IMR-90 (cell line): ENCODE results near the gene TXNL4A. TPM values are rescaled to one million over a fixed set of nuclear protein-coding genes. Genes with fewer than 3 reads are reported as not detected.

Source experiments
- ATAC-seq: fragments of 200-7000 bp; cut with Tn5 transposase; 2 replicates; pipeline ENCODE4 v1.9.1; 2020; ENCODE audit warnings: low read depth, mild to moderate bottlenecking, moderate library complexity
- BruUV-seq: library from RNA; stranded (reverse); fragments of 400-500 nt; replicated peaks from 2 replicates; lab custom pipeline; 2021; lab: Mats Ljungman, UMichigan
- CTCF ChIA-PET: fragments of 300-600 bp; formaldehyde crosslinking; extraction: SDS; loops from one replicate; lab custom pipeline; 2021; ENCODE audit warnings: antibody characterized with exemption; lab: Yijun Ruan, JAX
- POLR2A ChIA-PET: fragments of 300-600 bp; sonication (Branson Sonifier 250); formaldehyde crosslinking; loops from one replicate; lab custom pipeline; 2022; ENCODE audit warnings: antibody characterized with exemption; ENCODE audit not compliant: unreplicated experiment; lab: Charles Lee
- DNase-seq: peaks from one replicate; pipeline ENCODE4 v3.0.0; 2013
- H2AFZ ChIP-seq: replicated peaks from 2 replicates; pipeline ENCODE3; 2013; ENCODE audit warnings: low read length, mild to moderate bottlenecking; ENCODE audit not compliant: poor library complexity
- H2AK5ac ChIP-seq: 2 replicates; pipeline ENCODE4 v1.6.1; 2013; ENCODE audit warnings: low read depth, low read length, inconsistent platforms
- H2AK9ac ChIP-seq: replicated peaks from 2 replicates; pipeline ENCODE3; 2013; ENCODE audit warnings: mild to moderate bottlenecking, low read depth, low read length, moderate library complexity; ENCODE audit not compliant: poor library complexity
- H2BK120ac ChIP-seq: 2 replicates; pipeline ENCODE4 v1.6.1; 2013; ENCODE audit warnings: low read depth, low read length, inconsistent platforms
- H2BK15ac ChIP-seq: 3 replicates; pipeline ENCODE4 v1.6.1; 2013; ENCODE audit warnings: low read depth, low read length, inconsistent platforms
- H2BK20ac ChIP-seq: 2 replicates; pipeline ENCODE4 v1.6.1; 2013; ENCODE audit warnings: low read depth, mild to moderate bottlenecking, inconsistent platforms, low read length, moderate library complexity
- H2BK5ac ChIP-seq: 2 replicates; pipeline ENCODE4 v1.6.1; 2013; ENCODE audit warnings: mild to moderate bottlenecking, low read depth, low read length, inconsistent platforms; ENCODE audit not compliant: poor library complexity, severe bottlenecking
- H3K14ac ChIP-seq: replicated peaks from 2 replicates; pipeline ENCODE4 v1.6.1; 2013; ENCODE audit warnings: low read depth, low read length, inconsistent platforms
- H3K18ac ChIP-seq: 2 replicates; pipeline ENCODE4 v1.6.1; 2013; ENCODE audit warnings: low read depth, low read length, control low read depth
- H3K23ac ChIP-seq: 2 replicates; pipeline ENCODE4 v1.6.1; 2013; ENCODE audit warnings: low read depth, low read length, inconsistent platforms
- H3K27ac ChIP-seq: 2 replicates; pipeline ENCODE4 v1.5.1; 2013; ENCODE audit warnings: mild to moderate bottlenecking, control low read depth, low read length; ENCODE audit not compliant: insufficient read depth
- H3K27me3 ChIP-seq: 2 replicates; pipeline ENCODE4 v1.6.1; 2013; ENCODE audit warnings: low read length; ENCODE audit not compliant: control insufficient read depth, insufficient read depth
- H3K36me3 ChIP-seq: 2 replicates; pipeline ENCODE4 v1.6.1; 2013; ENCODE audit warnings: low read length, mixed read lengths; ENCODE audit not compliant: control insufficient read depth, insufficient read depth
- H3K4ac ChIP-seq: 2 replicates; pipeline ENCODE4 v1.6.1; 2013; ENCODE audit warnings: low read depth, low read length, inconsistent platforms
- H3K4me1 ChIP-seq: 2 replicates; pipeline ENCODE4 v1.6.1; 2013; ENCODE audit warnings: low read length, mixed read lengths; ENCODE audit not compliant: control insufficient read depth, insufficient read depth
- H3K4me2 ChIP-seq: 2 replicates; pipeline ENCODE4 v1.6.1; 2013; ENCODE audit warnings: low read depth, mild to moderate bottlenecking, control low read depth, low read length, moderate library complexity
- H3K4me3 ChIP-seq: 2 replicates; pipeline ENCODE4 v1.5.1; 2013; ENCODE audit warnings: low read depth, mild to moderate bottlenecking, control low read depth, low read length, moderate library complexity; ENCODE audit not compliant: insufficient read depth
- H3K56ac ChIP-seq: 2 replicates; pipeline ENCODE4 v1.6.1; 2013; ENCODE audit warnings: low read length, inconsistent platforms; ENCODE audit not compliant: insufficient read depth; ENCODE audit errors: extremely low read depth
- H3K79me1 ChIP-seq, 2 experiments: 2 replicates each; pipeline ENCODE4 v1.6.1; 2013; ENCODE audit warnings: low read length in 2 of 2, inconsistent platforms in 1 of 2, low read depth in 1 of 2
- H3K9ac ChIP-seq: 2 replicates; pipeline ENCODE4 v1.6.1; 2013; ENCODE audit warnings: low read depth, low read length, control low read depth
- H3K9me1 ChIP-seq: 2 replicates; pipeline ENCODE4 v1.6.1; 2013; ENCODE audit warnings: low read length, inconsistent platforms; ENCODE audit not compliant: insufficient read depth
- H3K9me3 ChIP-seq: 2 replicates; pipeline ENCODE4 v1.6.1; 2013; ENCODE audit warnings: low read length; ENCODE audit not compliant: control insufficient read depth, insufficient read depth
- H4K20me1 ChIP-seq: 2 replicates; pipeline ENCODE4 v1.6.1; 2013; ENCODE audit warnings: low read length, inconsistent platforms; ENCODE audit not compliant: insufficient read depth
- H4K5ac ChIP-seq: 2 replicates; pipeline ENCODE4 v1.6.1; 2013; ENCODE audit warnings: mild to moderate bottlenecking, low read depth, low read length, control low read depth
- H4K8ac ChIP-seq, 2 experiments: 2 replicates each; pipeline ENCODE4 v1.6.1; 2013; ENCODE audit warnings: low read depth in 2 of 2, low read length in 2 of 2, control low read depth in 1 of 2, inconsistent platforms in 1 of 2
- H4K91ac ChIP-seq: 2 replicates; pipeline ENCODE4 v1.6.1; 2013; ENCODE audit warnings: low read depth, low read length, inconsistent platforms; ENCODE audit not compliant: insufficient read depth
- CTCF ChIP-seq: conservative IDR thresholded peaks from 2 replicates; pipeline ENCODE4 v1.5.1; 2012; ENCODE audit warnings: mild to moderate bottlenecking, low read depth, low read length, improper control_type of control experiment
- MAFK ChIP-seq: IDR thresholded peaks from 2 replicates; pipeline ENCODE4 v1.6.1; 2012; ENCODE audit warnings: low read depth, low read length, improper control_type of control experiment
- MXI1 ChIP-seq: IDR thresholded peaks from 2 replicates; pipeline ENCODE4 v1.6.1; 2012; ENCODE audit warnings: low read depth, mild to moderate bottlenecking, low read length, moderate library complexity, borderline replicate concordance
- NFE2L2 ChIP-seq: fragments of 150-350 bp; IDR thresholded peaks from 2 replicates; pipeline ENCODE4 v1.6.1; 2016; ENCODE audit warnings: low read depth, mild to moderate bottlenecking, low read length
- RCOR1 ChIP-seq: IDR thresholded peaks from 2 replicates; pipeline ENCODE4 v1.6.1; 2012; ENCODE audit warnings: mild to moderate bottlenecking, low read length, improper control_type of control experiment; ENCODE audit not compliant: insufficient replicate concordance
- RFX5 ChIP-seq: IDR thresholded peaks from 2 replicates; pipeline ENCODE4 v1.8.0; 2012; ENCODE audit warnings: low read depth, mild to moderate bottlenecking, low read length, moderate library complexity
- WGBS, 2 experiments: methylation state at CpG; one replicate each; pipeline versions ENCODE4 v1.1.5 to v1.1.7; 2013; ENCODE audit warnings: missing lambda C conversion rate in 2 of 2; ENCODE audit not compliant: insufficient read length in 1 of 2; ENCODE audit errors: extremely low coverage in 2 of 2; 5-methylcytosine and 5-hydroxymethylcytosine counted together
- dilution Hi-C: fragments of 300-500 bp; cut with HindIII; formaldehyde crosslinking; loops from one replicate; pipeline ENCODE4 v1.14.3; 2018; ENCODE audit warnings: low sequenced_read_pairs; ENCODE audit not compliant: unreplicated experiment
- in situ Hi-C: fragments of 300-500 bp; cut with MboI; formaldehyde crosslinking; loops from 3 replicates; pipeline ENCODE4 v1.14.3; 2019; ENCODE audit warnings: low sequenced_read_pairs, inconsistent platforms, mixed read lengths
- intact Hi-C: fragments of 100-400 bp; cut with micrococcal nuclease; formaldehyde crosslinking; loops from 2 replicates; pipeline ENCODE4 v1.10.0; 2022
- polyA plus RNA-seq, 3 experiments: library from polyadenylated mRNA; depleted of rRNA; stranded (reverse); fragments of >200 nt; gene quantifications; 2 replicates each; pipeline ENCODE4 v1.2.3, GENCODE V29; 2012; ENCODE audit warnings: low replicate concordance in 1 of 3
- total RNA-seq: library from RNA; depleted of rRNA; stranded (reverse); fragments of >200 nt; gene quantifications from 2 replicates; pipeline ENCODE4 v1.2.3, GENCODE V29; 2012

TXNL4A gene
- total and polyA plus RNA-seq, 2 of the 4 experiments (the other 2 are of a cell fraction) = 38.7 to 103 TPM

DNA sequence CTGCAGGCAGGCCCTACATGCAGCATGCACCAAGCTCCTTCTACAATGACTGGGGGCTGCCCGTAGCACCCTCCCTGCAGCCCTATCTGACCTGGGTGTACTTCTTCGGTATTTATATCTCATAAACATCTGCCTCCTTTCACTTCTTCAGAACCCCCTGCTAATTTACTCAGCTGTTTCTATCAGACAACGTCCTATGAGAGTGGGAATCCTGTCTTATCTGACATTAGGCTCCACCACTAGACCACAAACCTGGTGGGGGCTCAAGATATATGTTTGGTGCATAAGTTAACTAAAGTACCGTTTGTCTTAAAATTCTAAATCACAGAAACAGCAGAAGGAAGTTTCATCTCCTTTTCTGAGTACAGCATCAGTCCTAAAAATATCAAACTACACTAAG is 13.3 kb downstream of the TXNL4A start:
- Histone ChIP-seq H3K9me1 (peaks cover 4% of the 10 kb centered on the region; the same call in 1 of the 2 replicates), H2AK5ac (no peak overlapping the region), H3K4me1 (peaks cover 2% of the 10 kb centered on the region; the same call in 1 of the 2 replicates), H4K5ac (no peak overlapping the region), H3K4ac (no peak overlapping the region), H3K9me3 (no peaks in the 10 kb centered on the region), H3K27me3 (no peaks in the 10 kb centered on the region), H2BK5ac (no peak overlapping the region), H3K79me1 (peaks cover 29 to 76% of the 10 kb centered on the region in 2 experiments), H2BK15ac (no peak overlapping the region), H2AFZ (no peak overlapping the region), H4K8ac (no peak overlapping the region), H3K36me3 (peaks cover 38% of the 10 kb centered on the region), H3K23ac (no peak overlapping the region), H3K4me2 (no peak overlapping the region), H3K4me3 (no peak overlapping the region), H2BK20ac (no peak overlapping the region), H3K18ac (no peak overlapping the region), H3K9ac (no peak overlapping the region), H3K56ac (no peak overlapping the region), H3K14ac (no peak overlapping the region), H3K27ac (no peak overlapping the region), H4K91ac (no peak overlapping the region), H4K20me1 (peaks cover 53% of the 10 kb centered on the region), H2BK120ac (no peak overlapping the region), H2AK9ac (no peak overlapping the region)
- 100% methylated on average over 1 of the region's 4 CpGs; no CpG with 5 or more reads in 1 of the 2 experiments for WGBS, 2 experiments
- CTCF ChIA-PET = no interaction called here
- dilution Hi-C loops = no loop called here
- ATAC-seq (no peak), DNase-seq (no peak)
- intact Hi-C loops = no loop called here
- no TSS peak for BruUV-seq
- no peak for TF ChIP-seq NFE2L2
- TF ChIP-seq CTCF = no peak
- no peak for TF ChIP-seq RCOR1
- TF ChIP-seq RFX5 = no peak
- no peak for TF ChIP-seq MXI1
- TF ChIP-seq MAFK = no peak
- POLR2A ChIA-PET = no interaction called here
- in situ Hi-C loops = no loop called here
